GM15510 (cell line): Measurements from ENCODE around the gene EIF4G3.

Experiments used
- POLR2A ChIP-seq: IDR thresholded peaks from 3 replicates; pipeline ENCODE4 v1.6.1; 2011; ENCODE audit warnings: borderline replicate concordance; ENCODE audit not compliant: insufficient read length; ENCODE audit errors: extremely low read depth

Gene EIF4G3

GRCh38 chr1:20792196-20792595 is 384.5 kb downstream of the EIF4G3 start:
- no peak for TF ChIP-seq POLR2A

GRCh38 chr1:20790785-20791184 is 385.9 kb downstream of the EIF4G3 start:
- TF ChIP-seq POLR2A = no peak

- TF ChIP-seq POLR2A = no peak
Measured at GRCh38 chr1:20787840-20788795, 388.6 kb downstream of the EIF4G3 start.

- TF ChIP-seq POLR2A = peak; percentile 81
Measured at GRCh38 chr1:20787029-20787839, 389.5 kb downstream of the EIF4G3 start, which contains the start of gene HP1BP3. TSS of gene HP1BP3 (minus strand) at chr1:20787307. CDS start at chr1:20780440, 6,867 bp downstream.

- peak; percentile 86 for TF ChIP-seq POLR2A
Measured at GRCh38 chr1:20786253-20787028, 390.3 kb downstream of the EIF4G3 start.

- no peak for TF ChIP-seq POLR2A
Measured at GRCh38 chr1:20785907-20786252, 390.8 kb downstream of the EIF4G3 start.

GRCh38 chr1:20775700-20776099 is 401.0 kb downstream of the EIF4G3 start:
- no peak for TF ChIP-seq POLR2A

- TF ChIP-seq POLR2A = no peak
Measured at GRCh38 chr1:20771780-20772179, 404.9 kb downstream of the EIF4G3 start.

- no peak for TF ChIP-seq POLR2A
Measured at GRCh38 chr1:20770314-20771087, 406.2 kb downstream of the EIF4G3 start.

GRCh38 chr1:20767271-20767670 is 409.4 kb downstream of the EIF4G3 start:
- no peak for TF ChIP-seq POLR2A

- no peak for TF ChIP-seq POLR2A
Measured at GRCh38 chr1:20763417-20763816, 413.3 kb downstream of the EIF4G3 start.

- TF ChIP-seq POLR2A = no peak
Measured at GRCh38 chr1:20760322-20760721, 416.4 kb downstream of the EIF4G3 start.
